Esophagus squamous epithelium (tissue), 5 donors: ENCODE measurements around the gene KLF7. TPM values are rescaled to one million over a fixed set of nuclear protein-coding genes. Genes with fewer than 3 reads are reported as not detected.

ENCODE experiments used
- DNase-seq: peaks from one replicate; lab custom pipeline; 2025; lab: John Stamatoyannopoulos, UW
- H3K27ac ChIP-seq, 4 donors: fragments of 200-600 bp; sonication (generic); one replicate each; pipeline ENCODE4 v1.5.1; 2016 to 2019; ENCODE audit warnings: mild to moderate bottlenecking in 1 of 4
- H3K27me3 ChIP-seq, 4 donors: fragments of 200-600 bp; sonication (generic); 1 replicate in 3 of 4; 2 replicates in 1 of 4; pipeline versions ENCODE4 v1.5.1 to v1.6.0; 2017 to 2021; ENCODE audit warnings: antibody characterized with exemption in 1 of 4
- H3K36me3 ChIP-seq, 3 donors: fragments of 200-600 bp; sonication (generic); one replicate each; pipeline ENCODE4 v1.5.1; 2016 to 2019
- H3K4me1 ChIP-seq, 3 donors: fragments of 200-600 bp; sonication (generic); one replicate each; pipeline ENCODE4 v1.5.1; 2017 to 2019
- H3K4me3 ChIP-seq, 4 donors: fragments of 200-600 bp; sonication (generic); 1 replicate in 3 of 4; 2 replicates in 1 of 4; pipeline ENCODE4 v1.5.1; 2016 to 2019; ENCODE audit warnings: mild to moderate bottlenecking in 2 of 4, moderate library complexity in 1 of 4
- H3K9me3 ChIP-seq, 3 donors: fragments of 200-600 bp; sonication (generic); one replicate each; pipeline ENCODE4 v1.5.1; 2016 to 2019
- CTCF ChIP-seq, 6 experiments: fragments of 450-650 bp in 4 of 6; fragments of 200-600 bp in 2 of 6; sonication (generic) in 2 of 6; IDR thresholded peaks; one replicate each; pipeline ENCODE4 v1.5.1; 2016 to 2019; ENCODE audit warnings: antibody characterized with exemption in 6 of 6, mild to moderate bottlenecking in 4 of 6, moderate library complexity in 4 of 6
- POLR2A ChIP-seq, 4 donors: fragments of 450-650 bp; IDR thresholded peaks; one replicate each; pipeline ENCODE4 v1.6.1; 2017; ENCODE audit warnings: antibody characterized with exemption in 4 of 4, mild to moderate bottlenecking in 4 of 4, moderate library complexity in 3 of 4
- WGBS, 2 donors: methylation state at CpG; one replicate each; pipeline ENCODE4 v1.1.5; 2018; 5-methylcytosine and 5-hydroxymethylcytosine counted together
- intact Hi-C: fragments of 100-400 bp; cut with DNase I; formaldehyde crosslinking; loops from one replicate; pipeline ENCODE4 v1.15.0; 2022
- total RNA-seq, 4 donors: library from RNA; depleted of rRNA; stranded (reverse); fragments of >200 nt; gene quantifications; one replicate each; pipeline ENCODE4 v1.1.0, GENCODE V29; 2016
- donor health status: DM: yes; HTN: yes; CAD: no.

The KLF7 gene
- total RNA-seq, 4 donors from 2014 or later: 6.5 to 24.8 (median 15.2) TPM

DNA sequence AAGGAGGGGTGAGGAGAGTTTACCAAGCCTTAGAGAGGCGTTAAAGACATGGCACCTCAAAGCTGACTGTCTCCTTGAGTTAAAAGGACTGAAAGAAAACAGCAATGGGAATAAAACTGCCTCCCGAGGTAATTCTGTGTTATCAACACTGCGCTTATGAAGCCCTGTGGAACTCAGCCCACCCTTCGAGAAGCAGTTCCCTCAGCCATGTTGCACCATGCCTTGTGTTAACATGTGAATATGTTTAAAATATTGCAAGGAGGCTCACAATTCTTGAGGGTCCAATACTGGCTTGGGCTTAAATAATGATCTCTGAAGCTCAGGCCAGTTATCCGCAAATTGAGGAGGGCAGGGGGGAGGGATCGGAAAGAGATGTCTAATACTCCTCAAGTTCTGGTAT, 14.7 kb downstream of the KLF7 start:
- WGBS, 2 donors: 75 to 79% methylated on average over 6 of the region's 6 CpGs
- intact Hi-C loops: loop anchor here (10.0 kb wide), 1 partner anchor 474 kb away; the partner anchor contains the start of gene METTL21A

DNA sequence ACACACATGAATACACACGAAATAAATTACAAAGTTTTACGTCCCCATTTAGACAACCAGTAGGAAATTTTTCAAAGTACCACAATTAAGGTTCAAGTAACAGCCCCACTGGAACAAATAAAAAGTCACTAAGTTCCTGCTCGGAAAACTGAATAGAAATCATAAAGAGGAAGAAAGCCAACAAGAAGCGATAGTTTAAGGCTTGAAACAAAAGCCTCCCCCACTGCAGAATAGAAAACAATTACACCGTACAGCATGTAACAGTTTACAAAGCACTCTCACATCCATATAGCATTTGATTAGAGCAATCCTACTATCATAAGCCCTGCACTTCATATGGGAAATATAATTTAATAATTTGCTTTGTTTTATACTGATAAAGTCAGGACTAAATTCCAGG, 15.5 kb downstream of the KLF7 start:
- Histone ChIP-seq H3K9me3 (no peaks in the 10 kb centered on the region), H3K36me3 (peaks cover 0 to 12% (median 0%) of the 10 kb centered on the region in 3 donors), H3K27me3 (no peaks in the 10 kb centered on the region), H3K4me1 (peaks cover 13 to 91% (median 42%) of the 10 kb centered on the region in 3 donors), H3K4me3 (no peak overlapping the region), H3K27ac (peak overlapping the region in 2 of 4 donors; percentile 42 to 57)
- no peak for DNase-seq
- intact Hi-C loops: loop anchor here (10.0 kb wide), 1 partner anchor 475 kb away; the partner anchor contains the start of gene METTL21A
- WGBS, 2 donors: 62 to 72% methylated on average over 5 of the region's 5 CpGs
- TF ChIP-seq POLR2A (IDR thresholded peaks at IDR 0.05): no peak
- TF ChIP-seq CTCF (IDR thresholded peaks at IDR 0.05): no peak

More for the DNA sequence above, 14.7 kb downstream of the KLF7 start:
- Histone ChIP-seq H3K27ac (peak overlapping the region in 2 of 4 donors; percentile 53 to 57), H3K36me3 (peaks cover 0 to 6% (median 0%) of the 10 kb centered on the region in 3 donors), H3K4me3 (no peak overlapping the region), H3K9me3 (no peaks in the 10 kb centered on the region), H3K4me1 (peaks cover 14 to 96% (median 49%) of the 10 kb centered on the region in 3 donors), H3K27me3 (no peaks in the 10 kb centered on the region)
- DNase-seq: no peak
- TF ChIP-seq CTCF (IDR thresholded peaks at IDR 0.05): no peak
- no peak for TF ChIP-seq POLR2A (IDR thresholded peaks at IDR 0.05)

- no peak for DNase-seq
- no peaks in the 10 kb centered on the region for H3K27me3 ChIP-seq
- TF ChIP-seq POLR2A (IDR thresholded peaks at IDR 0.05): no peak
- no peak for TF ChIP-seq CTCF (IDR thresholded peaks at IDR 0.05)
- H3K9me3 ChIP-seq: no peaks in the 10 kb centered on the region
- peaks cover 13 to 91% (median 44%) of the 10 kb centered on the region in 3 donors for H3K4me1 ChIP-seq
- peaks cover 0 to 12% (median 0%) of the 10 kb centered on the region in 3 donors for H3K36me3 ChIP-seq
- intact Hi-C loops: loop anchor here (10.0 kb wide), 1 partner anchor 475 kb away; the partner anchor contains the start of gene METTL21A
- WGBS, 2 donors: 59 to 93% methylated on average over 5 to 7 of the region's 7 CpGs
- peak overlapping the region in 3 of 4 donors; percentile 0 to 42 (median 41) for H3K27ac ChIP-seq
- H3K4me3 ChIP-seq: no peak overlapping the region
These were observed 16.2 kb downstream of the KLF7 start for GRCh38 chr2:207149249-207150213.

- Histone ChIP-seq H3K27ac (peak overlapping the region in 2 of 4 donors; percentile 0 to 42), H3K27me3 (no peaks in the 10 kb centered on the region), H3K9me3 (no peaks in the 10 kb centered on the region), H3K36me3 (peaks cover 0 to 12% (median 0%) of the 10 kb centered on the region in 3 donors), H3K4me1 (peaks cover 5 to 86% (median 41%) of the 10 kb centered on the region in 3 donors), H3K4me3 (no peak overlapping the region)
- no peak for DNase-seq
- WGBS, 2 donors: 92% methylated on average over 2 of the region's 2 CpGs; no CpG with 5 or more reads in 1 of the 2 donors
- TF ChIP-seq POLR2A (IDR thresholded peaks at IDR 0.05) (no peak), CTCF (IDR thresholded peaks at IDR 0.05) (no peak)
- intact Hi-C loops: no loop called here
These were observed 17.7 kb downstream of the KLF7 start for GRCh38 chr2:207148020-207148419.
